OCI-LY7 (cell line): Measurements from ENCODE around the gene PYGB. TPM values are rescaled to one million over a fixed set of nuclear protein-coding genes. Genes with fewer than 3 reads are reported as not detected.

Source experiments
- BruUV-seq: library from RNA; stranded (reverse); fragments of 400-500 nt; replicated peaks from 2 replicates; lab custom pipeline; 2021; lab: Mats Ljungman, UMichigan
- CTCF ChIA-PET: fragments of 300-600 bp; sonication (Branson Sonifier 250); formaldehyde crosslinking; loops from one replicate; lab custom pipeline; 2022; ENCODE audit warnings: antibody characterized with exemption; ENCODE audit not compliant: unreplicated experiment; lab: Charles Lee
- POLR2A ChIA-PET: fragments of 300-600 bp; sonication (Branson Sonifier 250); formaldehyde crosslinking; loops from one replicate; lab custom pipeline; 2022; ENCODE audit warnings: antibody characterized with exemption; lab: Charles Lee
- DNase-seq: peaks from one replicate; pipeline ENCODE4 v3.0.0-alpha.2; 2015; ENCODE audit warnings: low spot score
- H2AFZ ChIP-seq: fragments of 200-600 bp; sonication (generic), shearing (Covaris generic); 2 replicates; pipeline ENCODE4 v1.6.1; 2014; ENCODE audit warnings: mild to moderate bottlenecking, antibody characterized with exemption, low read length, moderate library complexity
- H3K27ac ChIP-seq: fragments of 200-600 bp; sonication (generic); 2 replicates; pipeline ENCODE4 v1.5.1; 2014; ENCODE audit warnings: mixed run types, low read depth, mild to moderate bottlenecking, moderate library complexity, low read length, inconsistent platforms; ENCODE audit not compliant: poor library complexity, severe bottlenecking
- H3K36me3 ChIP-seq: fragments of 200-600 bp; sonication (generic); 2 replicates; pipeline ENCODE4 v1.6.1; 2014; ENCODE audit warnings: mild to moderate bottlenecking, antibody characterized with exemption, low read length, moderate library complexity, mixed read lengths; ENCODE audit not compliant: insufficient read depth
- H3K4me1 ChIP-seq: fragments of 200-600 bp; sonication (generic); 2 replicates; pipeline ENCODE4 v1.5.1; 2014; ENCODE audit warnings: mild to moderate bottlenecking, low read length; ENCODE audit not compliant: insufficient read depth, poor library complexity, severe bottlenecking
- H3K4me2 ChIP-seq: fragments of 200-600 bp; sonication (generic); 2 replicates; pipeline ENCODE4 v1.6.1; 2014; ENCODE audit warnings: mild to moderate bottlenecking, low read length
- H3K4me3 ChIP-seq: fragments of 200-600 bp; sonication (generic); 2 replicates; pipeline ENCODE4 v1.5.1; 2014; ENCODE audit warnings: mild to moderate bottlenecking, low read depth, low read length; ENCODE audit not compliant: poor library complexity, severe bottlenecking
- H3K79me2 ChIP-seq: fragments of 200-600 bp; sonication (generic); 2 replicates; pipeline ENCODE4 v1.6.1; 2016; ENCODE audit warnings: low read depth, mild to moderate bottlenecking, low read length, moderate library complexity, mixed read lengths; ENCODE audit not compliant: insufficient read depth
- H3K9me2 ChIP-seq: fragments of 200-600 bp; sonication (generic); 2 replicates; pipeline ENCODE4 v1.6.1; 2016; ENCODE audit warnings: mild to moderate bottlenecking, low read length, mixed read lengths; ENCODE audit not compliant: insufficient read depth
- H3K9me3 ChIP-seq: fragments of 200-600 bp; sonication (generic); 2 replicates; pipeline ENCODE4 v1.6.1; 2014; ENCODE audit warnings: mild to moderate bottlenecking, mixed run types, low read length, mixed read lengths
- H4K20me1 ChIP-seq: fragments of 200-600 bp; sonication (generic); 2 replicates; pipeline ENCODE4 v1.6.1; 2014; ENCODE audit warnings: mild to moderate bottlenecking, antibody characterized with exemption, low read length, moderate library complexity, mixed read lengths; ENCODE audit not compliant: insufficient read depth
- EZH2phosphoT487 ChIP-seq: fragments of 200-600 bp; sonication (generic); IDR thresholded peaks from 2 replicates; pipeline ENCODE4 v1.6.1; 2018; ENCODE audit warnings: low read depth, borderline replicate concordance, mild to moderate bottlenecking, mixed run types, antibody characterized with exemption, low read length, moderate library complexity, mixed read lengths
- intact Hi-C: fragments of 100-400 bp; cut with micrococcal nuclease; formaldehyde crosslinking; loops from one replicate; pipeline ENCODE4 v1.10.0; 2022; ENCODE audit not compliant: unreplicated experiment
- total RNA-seq, 2 experiments: library from RNA; depleted of rRNA in 1 of 2; stranded (reverse); fragments of >200 nt in 1 of 2; shearing (Covaris generic) in 1 of 2; gene quantifications; 2 replicates each; pipeline ENCODE4 v1.2.3, GENCODE V29; 2014 to 2022
- TF ChIP-seq, protein P1 (sequence below): fragments of 200-600 bp; sonication (generic); conservative IDR thresholded peaks from 2 replicates; pipeline ENCODE4 v1.5.1; 2014; ENCODE audit warnings: mild to moderate bottlenecking, antibody characterized with exemption, low read length, moderate library complexity, mixed read lengths

The PYGB gene
- total RNA-seq, 2 experiments from 2014 or later = 4.9 to 7.0 TPM

DNA sequence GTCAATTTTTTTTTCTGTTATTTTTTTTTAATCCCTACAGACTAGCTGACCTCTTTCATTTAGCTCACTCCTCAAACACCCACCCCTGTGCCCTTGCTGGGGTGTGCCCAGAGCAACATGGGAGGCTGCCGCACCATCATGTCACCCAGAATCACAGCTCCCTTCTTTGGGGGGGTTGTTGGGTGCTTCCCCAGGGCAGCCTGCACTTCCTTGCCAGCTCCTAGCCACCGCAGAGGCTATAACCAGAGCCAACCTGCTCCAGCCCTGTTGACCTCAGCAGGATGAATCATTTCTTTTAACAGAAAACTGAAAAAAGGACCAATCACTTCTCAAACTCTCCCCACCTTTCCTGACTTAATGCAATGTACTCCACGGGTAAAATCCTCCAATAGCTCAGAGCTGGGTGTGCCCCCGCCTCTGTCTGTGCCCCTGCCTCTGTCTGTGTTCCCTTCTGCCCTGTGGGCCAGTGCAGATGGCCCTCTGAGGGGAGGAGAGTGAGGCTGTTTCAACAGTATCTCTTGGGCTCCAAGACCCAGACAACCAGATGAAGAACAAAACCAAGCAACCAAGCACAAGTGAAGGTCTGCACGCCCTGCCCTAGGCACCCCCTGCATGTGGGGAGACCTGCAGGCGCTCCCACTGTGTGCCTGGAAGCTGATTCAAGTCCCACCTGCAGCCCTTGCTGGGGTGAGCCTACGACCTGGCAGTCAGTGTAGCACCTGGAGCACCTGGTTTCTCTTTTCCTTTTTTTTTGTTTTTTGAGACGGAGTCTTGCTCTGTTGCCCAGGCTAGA is 67.7 kb downstream of the PYGB start:
- Histone ChIP-seq H3K4me2 (no peak overlapping the region), H4K20me1 (no peaks in the 10 kb centered on the region), H2AFZ (no peak overlapping the region), H3K36me3 (no peaks in the 10 kb centered on the region), H3K79me2 (no peaks in the 10 kb centered on the region), H3K27ac (no peak overlapping the region), H3K4me1 (peaks cover 38% of the 10 kb centered on the region), H3K4me3 (no peak overlapping the region), H3K9me2 (no peaks in the 10 kb centered on the region), H3K9me3 (no peaks in the 10 kb centered on the region)
- intact Hi-C loops = no loop called here
- TF ChIP-seq, protein P1, sequence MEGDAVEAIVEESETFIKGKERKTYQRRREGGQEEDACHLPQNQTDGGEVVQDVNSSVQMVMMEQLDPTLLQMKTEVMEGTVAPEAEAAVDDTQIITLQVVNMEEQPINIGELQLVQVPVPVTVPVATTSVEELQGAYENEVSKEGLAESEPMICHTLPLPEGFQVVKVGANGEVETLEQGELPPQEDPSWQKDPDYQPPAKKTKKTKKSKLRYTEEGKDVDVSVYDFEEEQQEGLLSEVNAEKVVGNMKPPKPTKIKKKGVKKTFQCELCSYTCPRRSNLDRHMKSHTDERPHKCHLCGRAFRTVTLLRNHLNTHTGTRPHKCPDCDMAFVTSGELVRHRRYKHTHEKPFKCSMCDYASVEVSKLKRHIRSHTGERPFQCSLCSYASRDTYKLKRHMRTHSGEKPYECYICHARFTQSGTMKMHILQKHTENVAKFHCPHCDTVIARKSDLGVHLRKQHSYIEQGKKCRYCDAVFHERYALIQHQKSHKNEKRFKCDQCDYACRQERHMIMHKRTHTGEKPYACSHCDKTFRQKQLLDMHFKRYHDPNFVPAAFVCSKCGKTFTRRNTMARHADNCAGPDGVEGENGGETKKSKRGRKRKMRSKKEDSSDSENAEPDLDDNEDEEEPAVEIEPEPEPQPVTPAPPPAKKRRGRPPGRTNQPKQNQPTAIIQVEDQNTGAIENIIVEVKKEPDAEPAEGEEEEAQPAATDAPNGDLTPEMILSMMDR = no peak
- no peak for TF ChIP-seq EZH2phosphoT487
- no TSS peak for BruUV-seq
- ChIA-PET CTCF (interaction anchor here (0.6 kb wide), 1 partner anchor 10 kb away, joined by 3 read pairs; no protein-coding TSS in a partner anchor), POLR2A (no interaction called here)
- no peak for DNase-seq

DNA sequence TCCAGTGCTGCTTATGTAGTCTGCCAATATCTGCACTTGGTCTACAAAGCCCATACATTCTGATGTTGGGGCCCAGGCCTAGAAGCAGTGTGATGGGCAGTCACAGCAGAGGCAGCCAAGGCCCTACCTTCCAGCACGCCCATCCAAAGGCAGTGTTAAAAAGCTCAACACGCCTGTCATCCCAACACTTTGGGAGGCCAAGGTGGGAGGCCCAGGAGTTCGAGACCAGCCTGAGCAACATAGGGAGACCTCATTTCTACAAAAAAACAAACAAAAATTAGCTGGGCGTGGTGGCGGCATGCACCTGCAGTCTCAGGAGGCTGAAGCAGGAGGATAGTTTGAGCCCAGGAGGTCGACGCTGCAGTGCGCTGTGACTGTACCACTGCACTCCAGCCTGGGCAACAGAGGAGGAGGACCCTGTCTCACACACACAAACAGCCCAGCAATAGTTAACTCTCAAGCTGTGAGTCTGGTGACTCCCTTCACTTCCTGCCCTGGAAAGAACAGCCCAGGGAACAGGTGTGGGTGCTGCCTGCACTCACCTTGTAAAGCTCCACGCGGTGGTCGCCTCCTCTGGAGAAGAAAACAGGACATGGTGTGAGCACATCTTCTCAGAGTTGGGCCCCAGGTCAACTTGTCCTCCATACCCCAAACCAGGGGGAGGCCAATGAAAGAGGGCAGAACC is 68.8 kb downstream of the PYGB start:
- Histone ChIP-seq H3K79me2 (no peaks in the 10 kb centered on the region), H4K20me1 (no peaks in the 10 kb centered on the region), H3K36me3 (no peaks in the 10 kb centered on the region), H3K4me1 (peaks cover 38% of the 10 kb centered on the region), H3K9me3 (no peaks in the 10 kb centered on the region), H2AFZ (no peak overlapping the region), H3K4me3 (no peak overlapping the region), H3K9me2 (no peaks in the 10 kb centered on the region), H3K27ac (no peak overlapping the region), H3K4me2 (no peak overlapping the region)
- TF ChIP-seq, protein P1 = no peak
- TF ChIP-seq EZH2phosphoT487 = no peak
- CTCF ChIA-PET = no interaction called here
- intact Hi-C loops = no loop called here
- DNase-seq = no peak
- BruUV-seq = no TSS peak
- POLR2A ChIA-PET = no interaction called here
